ENCODE data around the gene GJA4. TPM values are rescaled to one million over a fixed set of nuclear protein-coding genes. Genes with fewer than 3 reads are reported as not detected.

GJA4 gene
- total RNA-seq, result not detected
- polyA plus RNA-seq, result not detected
- 0 to 0.17 (median 0) reads per million in 6 experiments for total RNA-seq

DNA sequence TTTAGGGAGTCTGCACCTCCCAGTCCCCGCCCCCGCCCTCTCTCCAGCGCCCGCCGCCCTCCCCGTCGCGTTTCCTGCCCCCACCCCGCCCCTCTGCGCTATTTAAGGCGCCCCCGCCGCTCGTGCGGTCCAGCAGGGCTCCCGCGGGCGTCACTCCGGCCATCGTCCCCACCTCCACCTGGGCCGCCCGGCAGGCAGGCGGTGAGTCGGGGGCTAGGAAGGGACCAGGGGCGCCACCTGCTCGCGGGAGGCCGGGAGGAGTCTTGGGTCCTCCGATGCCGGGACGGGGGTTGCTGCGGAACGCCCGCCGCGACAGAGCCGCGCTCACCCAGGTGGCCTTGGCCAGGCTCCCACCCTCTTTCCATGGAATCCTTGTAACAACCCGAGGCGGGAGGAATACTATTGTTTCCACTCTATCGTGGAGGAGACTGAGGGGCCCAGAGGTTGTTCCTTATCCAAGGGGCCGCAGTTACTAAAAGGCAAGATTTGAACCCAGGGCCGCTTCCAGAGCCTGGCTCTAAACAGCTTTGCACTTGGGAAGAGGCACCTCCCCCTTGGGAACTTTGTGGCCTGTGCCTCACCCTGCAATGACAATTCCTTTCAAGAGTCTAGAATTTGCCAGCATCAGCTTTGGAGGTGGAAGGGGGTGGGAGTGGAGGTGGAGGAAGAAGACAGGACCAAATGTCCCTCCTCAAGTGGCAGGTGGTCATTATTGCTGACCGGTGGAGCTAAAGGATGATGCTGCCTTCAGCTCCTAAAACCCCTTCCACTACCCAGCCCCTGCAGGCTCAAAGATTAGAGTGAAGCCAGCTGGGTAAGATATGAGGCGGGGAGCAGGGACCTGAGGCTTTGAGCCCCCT lies at the start of gene GJA4:
TSS of gene GJA4 (plus strand) at position 132 of the 860 bp plus-strand sequence. CDS start 1,215 bp downstream, outside the sequence.
- POLR2A ChIA-PET, result no interaction called here
- peak within 1 kb of the TSS; percentile 51 to 82 (median 70) for H3K4me3 Mint-ChIP-seq
- ATAC-seq (peak; percentile 33 to 45), DNase-seq (peak in 2 of 10 donors; percentile 6 to 21)
- H3K27me3 Mint-ChIP-seq, result peaks cover 10 to 40% (median 19%) of the 10 kb centered on the region in 5 donors
- peak within 1 kb of the TSS in 3 of 10 donors; percentile 33 to 66 (median 42) for H3K27ac Mint-ChIP-seq
- peaks cover 2 to 11% (median 9%) of the 10 kb centered on the region in 4 donors for H3K4me1 Mint-ChIP-seq
- no peaks in the 10 kb centered on the region for H3K9me3 Mint-ChIP-seq
- no peaks in the 10 kb centered on the region for H3K36me3 Mint-ChIP-seq

DNA sequence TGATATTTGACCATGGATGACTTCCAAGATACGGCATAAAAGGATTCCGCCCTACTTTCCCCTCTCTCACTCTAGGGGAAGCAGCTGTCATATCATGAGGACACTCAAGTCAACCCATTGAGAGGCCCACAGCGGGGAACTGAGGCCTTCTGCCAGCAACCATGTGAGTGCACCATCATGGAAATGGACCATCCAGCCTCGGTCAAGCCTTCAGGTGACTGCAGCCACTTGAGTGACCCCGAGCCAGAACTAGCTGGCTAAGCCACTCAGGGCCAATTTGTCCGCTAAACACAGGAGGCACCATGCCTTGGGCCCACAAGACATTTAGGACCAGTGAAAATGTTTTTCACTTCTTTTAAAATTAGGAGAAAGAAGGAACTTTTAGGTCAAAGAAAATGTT lies 49.0 kb upstream of the GJA4 start:
- peaks cover 0 to 6% (median 2%) of the 10 kb centered on the region in 4 donors for H3K4me1 Mint-ChIP-seq
- DNase-seq (no peak), ATAC-seq (no peak)
- no peaks in the 10 kb centered on the region for H3K9me3 Mint-ChIP-seq
- POLR2A ChIA-PET, result no interaction called here
- H3K36me3 Mint-ChIP-seq, result no peaks in the 10 kb centered on the region
- no peak overlapping the region for H3K4me3 Mint-ChIP-seq
- no peak overlapping the region for H3K27ac Mint-ChIP-seq
- H3K27me3 Mint-ChIP-seq, result peaks cover 2 to 22% (median 8%) of the 10 kb centered on the region in 5 donors

DNA sequence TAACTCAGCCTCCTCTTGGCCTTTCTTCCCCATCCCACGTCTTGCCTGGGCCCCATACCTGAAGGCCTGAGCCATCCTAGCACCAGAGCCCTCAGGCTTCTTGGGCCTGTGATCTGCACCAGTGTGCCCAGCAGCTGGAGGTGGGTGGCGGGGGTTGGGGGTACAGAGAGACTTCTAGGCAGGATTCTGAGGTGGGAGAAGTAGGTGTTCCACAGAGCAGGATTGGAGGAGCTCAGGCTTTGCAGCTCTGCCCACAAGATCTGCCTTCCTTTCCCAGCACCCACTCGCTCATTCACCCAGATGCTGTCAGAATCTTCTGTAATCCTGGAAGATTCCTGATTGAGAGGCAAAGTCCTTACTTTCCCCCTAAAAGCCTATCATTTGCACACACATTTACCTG lies 47.9 kb upstream of the GJA4 start:
- Mint-ChIP-seq H3K9me3 (no peaks in the 10 kb centered on the region), H3K27ac (no peak overlapping the region), H3K4me1 (peaks cover 0 to 6% (median 2%) of the 10 kb centered on the region in 4 donors), H3K27me3 (peaks cover 2 to 24% (median 8%) of the 10 kb centered on the region in 5 donors), H3K4me3 (no peak overlapping the region), H3K36me3 (no peaks in the 10 kb centered on the region)
- POLR2A ChIA-PET, result no interaction called here
- DNase-seq (no peak), ATAC-seq (no peak)

DNA sequence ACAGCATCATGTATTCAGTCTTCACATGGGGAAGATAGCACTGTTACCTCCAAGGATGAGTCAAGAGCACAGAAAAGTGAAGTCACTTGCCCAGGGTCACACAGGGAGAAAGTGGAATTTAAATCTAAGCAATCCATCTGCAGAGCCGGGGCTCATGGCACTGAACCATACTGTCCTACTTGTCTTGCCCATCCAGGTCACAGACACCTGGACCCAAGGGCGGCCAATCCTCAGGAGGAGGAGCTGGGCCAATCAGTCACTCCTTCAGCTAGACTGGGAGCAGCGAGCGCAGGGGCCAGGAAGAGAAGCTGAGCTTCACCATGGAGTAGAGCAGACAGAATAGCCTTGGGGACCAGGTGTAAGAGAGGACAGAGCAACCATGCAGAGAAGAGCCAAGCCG lies 47.1 kb upstream of the GJA4 start:
- Mint-ChIP-seq H3K27ac (no peak overlapping the region), H3K27me3 (peaks cover 2 to 17% (median 4%) of the 10 kb centered on the region in 5 donors), H3K4me3 (no peak overlapping the region), H3K4me1 (peaks cover 0 to 6% (median 2%) of the 10 kb centered on the region in 4 donors), H3K9me3 (no peaks in the 10 kb centered on the region), H3K36me3 (no peaks in the 10 kb centered on the region)
- DNase-seq (no peak), ATAC-seq (no peak)
- POLR2A ChIA-PET, result no interaction called here

DNA sequence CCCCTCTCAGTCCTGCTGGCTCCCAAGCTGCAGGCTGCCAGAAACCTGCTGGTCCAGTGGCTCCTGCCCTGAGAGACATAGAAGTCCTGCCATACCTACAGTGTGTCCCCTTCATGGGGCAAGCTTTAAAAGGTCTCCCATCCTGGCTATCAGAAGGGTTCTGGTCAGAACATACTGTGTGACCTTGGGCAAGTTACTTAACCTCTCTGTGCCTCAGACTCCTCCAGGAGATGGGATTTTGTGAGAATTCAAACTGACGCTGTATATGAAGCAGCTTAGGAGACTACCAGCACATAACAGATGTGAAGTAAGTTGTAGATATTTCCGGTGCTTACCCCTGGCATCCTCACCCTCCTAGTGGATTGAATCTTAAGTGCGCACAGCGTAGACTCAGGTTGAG lies 46.7 kb upstream of the GJA4 start:
- POLR2A ChIA-PET, result no interaction called here
- peaks cover 0 to 6% (median 2%) of the 10 kb centered on the region in 4 donors for H3K4me1 Mint-ChIP-seq
- H3K4me3 Mint-ChIP-seq, result no peak overlapping the region
- ATAC-seq (no peak), DNase-seq (no peak)
- H3K9me3 Mint-ChIP-seq, result no peaks in the 10 kb centered on the region
- no peak overlapping the region for H3K27ac Mint-ChIP-seq
- peaks cover 2 to 17% (median 4%) of the 10 kb centered on the region in 5 donors for H3K27me3 Mint-ChIP-seq
- no peaks in the 10 kb centered on the region for H3K36me3 Mint-ChIP-seq

DNA sequence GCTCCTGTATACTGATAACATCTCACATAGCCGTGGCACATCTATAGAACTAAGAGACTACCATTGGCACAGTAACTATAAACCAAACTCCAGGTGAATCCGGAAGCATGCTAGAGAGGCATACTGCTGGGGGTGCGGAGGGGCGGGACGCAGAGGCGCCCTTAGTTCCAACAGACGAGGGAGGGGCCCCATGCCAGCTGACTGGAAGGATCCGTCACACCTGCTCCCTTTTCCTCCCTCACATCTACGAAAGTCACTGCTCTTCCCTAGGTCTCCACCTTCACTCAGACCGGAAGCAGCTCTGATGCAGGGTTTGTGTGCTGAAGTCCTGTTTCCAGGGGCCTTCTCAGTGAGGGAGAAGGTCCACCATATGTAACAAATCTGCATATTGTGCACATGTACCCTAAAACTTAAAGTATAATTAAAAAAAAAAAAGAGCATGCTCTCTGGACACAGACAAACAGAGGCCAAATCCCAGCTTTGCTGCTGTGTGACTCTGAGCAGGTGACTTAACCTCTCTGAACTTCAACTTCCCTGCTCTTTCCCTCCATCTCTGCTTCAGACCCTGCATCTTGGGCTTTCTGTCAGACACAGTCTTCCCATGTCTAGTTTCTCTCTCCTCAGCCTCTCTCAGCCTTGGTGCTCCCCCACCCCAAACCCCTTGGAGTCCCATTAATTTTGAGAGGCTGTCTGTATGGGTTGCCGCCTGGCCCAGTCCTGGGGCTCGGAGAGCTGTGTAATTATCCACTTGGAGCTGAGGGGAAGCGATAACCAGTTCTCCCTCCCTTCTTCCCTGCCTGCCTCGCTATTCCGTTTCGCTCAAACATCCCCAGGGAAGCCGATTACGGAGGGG lies 45.8 kb upstream of the GJA4 start:
- ATAC-seq (no peak), DNase-seq (no peak)
- H3K4me1 Mint-ChIP-seq, result peaks cover 0 to 6% (median 2%) of the 10 kb centered on the region in 4 donors
- POLR2A ChIA-PET, result no interaction called here
- H3K27ac Mint-ChIP-seq, result no peak overlapping the region
- H3K36me3 Mint-ChIP-seq, result no peaks in the 10 kb centered on the region
- H3K9me3 Mint-ChIP-seq, result no peaks in the 10 kb centered on the region
- H3K27me3 Mint-ChIP-seq, result peaks cover 2 to 16% (median 3%) of the 10 kb centered on the region in 5 donors
- H3K4me3 Mint-ChIP-seq, result no peak overlapping the region

DNA sequence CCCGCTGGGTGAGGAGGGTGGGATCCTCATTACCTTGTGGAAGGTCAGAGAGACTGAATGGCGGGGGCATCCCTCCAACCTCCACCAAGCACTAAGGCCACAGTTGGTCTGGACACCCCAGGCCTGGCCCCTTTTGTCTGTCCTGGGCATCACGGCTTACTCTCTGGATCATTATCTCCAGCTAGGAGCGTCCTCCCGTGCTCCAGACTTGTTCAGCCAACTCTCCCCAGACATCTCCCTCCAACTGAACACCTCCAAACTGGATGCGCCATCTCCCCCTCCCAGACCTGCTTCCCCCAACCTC lies 45.2 kb upstream of the GJA4 start:
- H3K4me1 Mint-ChIP-seq, result peaks cover 0 to 2% (median 0%) of the 10 kb centered on the region in 4 donors
- H3K27ac Mint-ChIP-seq, result no peak overlapping the region
- ATAC-seq (no peak), DNase-seq (no peak)
- peaks cover 0 to 16% (median 3%) of the 10 kb centered on the region in 5 donors for H3K27me3 Mint-ChIP-seq
- no peaks in the 10 kb centered on the region for H3K36me3 Mint-ChIP-seq
- H3K9me3 Mint-ChIP-seq, result no peaks in the 10 kb centered on the region
- POLR2A ChIA-PET, result no interaction called here
- H3K4me3 Mint-ChIP-seq, result no peak overlapping the region

DNA sequence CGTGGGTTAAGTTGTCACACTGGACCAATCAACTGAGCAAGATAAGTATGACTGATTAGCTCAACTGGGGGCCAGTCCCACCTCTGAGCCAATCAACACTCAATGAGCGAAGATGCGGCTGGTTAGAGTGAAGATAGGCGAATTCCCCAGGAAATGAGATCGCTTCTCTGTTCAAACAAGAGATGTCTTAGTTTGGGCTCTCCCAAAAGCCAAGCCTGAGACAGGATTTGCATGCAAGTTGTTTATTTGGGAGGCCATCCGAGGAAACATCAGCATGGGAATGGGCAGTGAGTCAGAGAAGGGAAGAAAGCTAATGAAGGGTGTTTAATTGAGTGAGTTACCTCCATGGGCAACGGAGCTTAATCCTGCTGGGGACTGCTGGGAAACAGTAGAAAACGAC lies 42.8 kb upstream of the GJA4 start:
- no peaks in the 10 kb centered on the region for H3K36me3 Mint-ChIP-seq
- POLR2A ChIA-PET, result no interaction called here
- H3K27ac Mint-ChIP-seq, result peak overlapping the region in 1 of 10 donors; percentile 26
- no peak for ATAC-seq
- DNase-seq, result no peak
- no peak overlapping the region for H3K4me3 Mint-ChIP-seq
- peaks cover 0 to 16% (median 7%) of the 10 kb centered on the region in 5 donors for H3K27me3 Mint-ChIP-seq
- H3K4me1 Mint-ChIP-seq, result no peaks in the 10 kb centered on the region
- H3K9me3 Mint-ChIP-seq, result no peaks in the 10 kb centered on the region

DNA sequence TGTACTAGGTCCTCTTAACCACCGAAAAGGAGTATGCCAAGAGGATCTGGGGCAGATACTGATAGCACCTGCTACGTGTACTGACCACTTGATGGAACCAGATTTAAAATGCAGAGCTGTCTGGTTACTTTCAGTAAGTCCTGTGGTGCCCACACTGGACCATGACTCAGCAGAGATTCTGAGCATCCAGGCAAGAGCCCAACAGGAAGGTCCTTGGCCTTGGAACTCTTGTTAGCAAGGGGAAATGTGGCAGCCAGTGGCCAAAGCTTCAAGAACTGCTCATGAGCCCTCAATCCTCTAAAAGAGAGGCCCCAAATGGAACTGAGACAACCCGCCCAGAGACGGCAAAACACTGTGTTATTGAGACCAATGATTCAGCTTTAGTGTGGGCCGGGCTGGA lies 42.2 kb upstream of the GJA4 start:
- POLR2A ChIA-PET, result no interaction called here
- Mint-ChIP-seq H3K27me3 (peaks cover 0 to 16% (median 7%) of the 10 kb centered on the region in 5 donors), H3K27ac (no peak overlapping the region), H3K9me3 (no peaks in the 10 kb centered on the region), H3K36me3 (no peaks in the 10 kb centered on the region), H3K4me1 (no peaks in the 10 kb centered on the region), H3K4me3 (no peak overlapping the region)
- DNase-seq (no peak), ATAC-seq (no peak)

DNA sequence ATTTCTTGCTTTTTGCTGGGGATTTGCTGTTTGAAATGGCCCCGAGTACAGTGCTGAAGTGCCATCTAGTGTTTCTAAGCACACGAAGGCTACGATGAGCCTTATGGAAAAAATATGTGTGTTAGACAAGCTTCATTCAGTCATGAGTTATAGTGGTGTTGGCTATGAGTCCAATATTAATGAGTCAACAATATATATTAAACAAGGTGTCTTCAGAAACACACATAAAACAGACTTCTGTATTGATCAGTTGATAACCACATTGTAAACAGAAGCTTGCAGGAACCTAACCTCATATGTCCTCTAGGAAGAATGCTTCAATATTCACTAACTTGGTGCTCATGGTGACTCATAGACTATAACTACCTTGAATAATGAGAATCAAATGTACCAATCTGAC lies 39.6 kb upstream of the GJA4 start:
- POLR2A ChIA-PET, result no interaction called here

DNA sequence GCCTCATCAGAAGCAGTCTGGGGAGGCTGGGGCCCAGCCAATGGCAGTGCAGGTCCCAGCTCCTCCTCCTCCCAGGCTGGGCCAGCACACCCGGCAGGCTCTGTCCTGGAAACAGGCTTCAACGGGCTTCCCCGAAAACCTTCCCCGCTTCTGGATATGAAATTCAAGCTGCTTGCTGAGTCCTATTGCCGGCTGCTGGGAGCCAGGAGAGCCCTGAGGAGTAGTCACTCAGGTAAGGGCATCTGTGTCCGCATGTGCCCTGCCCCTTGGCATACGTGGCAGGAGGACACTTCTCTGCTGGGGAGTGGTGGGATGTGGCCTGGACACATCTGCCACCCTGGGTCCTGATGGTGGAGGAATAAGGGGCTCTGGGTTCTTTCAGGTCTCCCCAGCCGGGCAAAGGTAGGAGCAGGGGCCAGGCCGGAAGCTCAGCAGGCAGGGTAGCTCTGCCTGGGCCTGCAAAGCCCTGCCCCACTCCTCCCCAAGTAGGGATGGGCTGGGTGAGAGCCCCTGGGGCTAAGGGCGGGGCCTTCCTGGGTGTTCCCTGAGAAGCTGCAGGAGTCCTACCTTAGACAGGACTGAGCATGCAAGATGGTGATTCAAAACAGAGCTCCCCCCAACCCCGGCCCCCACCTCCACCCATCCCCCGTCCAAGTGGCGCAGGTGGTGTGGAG lies 37.7 kb upstream of the GJA4 start, which contains the start of gene GJB5:
TSS of gene GJB5 (plus strand) at position 84 of the 674 bp plus-strand sequence. CDS start 2,284 bp downstream, outside the sequence.
- no peaks in the 10 kb centered on the region for H3K36me3 Mint-ChIP-seq
- H3K27me3 Mint-ChIP-seq, result peaks cover 0 to 18% (median 0%) of the 10 kb centered on the region in 5 donors
- no peak within 1 kb of the TSS for H3K4me3 Mint-ChIP-seq
- peak within 1 kb of the TSS in 1 of 10 donors; percentile 27 for H3K27ac Mint-ChIP-seq
- DNase-seq (no peak), ATAC-seq (no peak)
- no peaks in the 10 kb centered on the region for H3K4me1 Mint-ChIP-seq
- POLR2A ChIA-PET, result no interaction called here
- no peaks in the 10 kb centered on the region for H3K9me3 Mint-ChIP-seq

More for the DNA sequence above, 39.6 kb upstream of the GJA4 start:
- Mint-ChIP-seq H3K4me3 (no peak overlapping the region), H3K4me1 (no peaks in the 10 kb centered on the region), H3K27me3 (peaks cover 0 to 13% (median 2%) of the 10 kb centered on the region in 5 donors), H3K9me3 (no peaks in the 10 kb centered on the region), H3K36me3 (no peaks in the 10 kb centered on the region), H3K27ac (no peak overlapping the region)
- ATAC-seq (no peak), DNase-seq (no peak)

DNA sequence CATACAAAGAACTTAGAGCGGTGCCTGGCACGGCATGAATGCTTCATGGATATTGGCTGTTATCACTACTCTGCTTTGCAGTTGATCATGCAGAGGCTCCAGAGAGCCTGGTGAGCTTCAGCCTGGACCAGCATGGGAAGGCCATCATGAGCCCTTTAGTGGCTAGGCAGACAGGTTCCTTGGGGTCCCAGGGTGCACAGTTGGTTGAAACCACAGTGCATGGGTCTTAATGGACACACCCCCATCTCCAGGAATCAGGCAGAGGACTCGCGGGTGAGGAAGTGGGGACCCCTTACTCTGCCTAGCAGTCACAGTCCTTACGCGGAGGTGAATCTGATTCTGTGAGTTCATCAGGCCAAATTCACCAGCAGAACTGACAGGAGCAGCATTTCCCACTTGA lies 36.8 kb upstream of the GJA4 start:
- no peaks in the 10 kb centered on the region for H3K4me1 Mint-ChIP-seq
- no peak overlapping the region for H3K27ac Mint-ChIP-seq
- POLR2A ChIA-PET, result no interaction called here
- H3K36me3 Mint-ChIP-seq, result no peaks in the 10 kb centered on the region
- peaks cover 0 to 20% (median 0%) of the 10 kb centered on the region in 5 donors for H3K27me3 Mint-ChIP-seq
- no peaks in the 10 kb centered on the region for H3K9me3 Mint-ChIP-seq
- ATAC-seq (no peak), DNase-seq (no peak)
- no peak overlapping the region for H3K4me3 Mint-ChIP-seq
